ENCODE results near the gene PHEX. TPM values are rescaled to one million over a fixed set of nuclear protein-coding genes. Genes with fewer than 3 reads are reported as not detected.

The PHEX gene
- total RNA-seq, 1 experiment from 2014 or later: 0.04 TPM

DNA sequence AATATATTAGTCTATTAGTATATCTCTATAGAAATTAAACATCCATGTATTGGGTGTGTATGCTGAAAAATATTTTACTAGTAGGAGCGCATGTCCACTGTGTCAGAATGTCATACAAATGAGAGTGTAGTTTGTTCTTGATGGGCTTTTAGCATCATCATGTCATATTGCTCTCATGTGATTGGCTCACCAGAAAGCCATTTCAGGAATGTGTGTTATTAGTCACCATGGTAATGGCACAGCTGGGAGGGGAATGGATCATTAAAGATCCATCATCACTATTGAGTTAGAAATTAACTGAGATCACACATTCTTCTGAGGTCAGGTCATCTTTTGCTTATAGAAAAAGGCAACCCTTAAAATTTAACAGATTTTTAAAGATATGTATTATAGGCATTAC lies 77.3 kb downstream of the PHEX start:
- TF ChIP-seq TEAD1 (CRISPR knock-in tag; IDR thresholded peaks at IDR 0.05): no peak
- TF ChIP-seq IRF2 (CRISPR knock-in tag; IDR thresholded peaks at IDR 0.05; ENCODE audit: borderline replicate concordance, low read depth): no peak
- TF ChIP-seq ZNF263 (CRISPR knock-in tag; IDR thresholded peaks at IDR 0.05; ENCODE audit: low read depth): no peak
- no peak for TF ChIP-seq SP1 (CRISPR knock-in tag; conservative IDR thresholded peaks at IDR 0.05)
- TF ChIP-seq FOXK1 (CRISPR knock-in tag; IDR thresholded peaks at IDR 0.05): no peak
- TF ChIP-seq EMX1 (CRISPR knock-in tag; IDR thresholded peaks at IDR 0.05): no peak
- TF ChIP-seq, protein P1, sequence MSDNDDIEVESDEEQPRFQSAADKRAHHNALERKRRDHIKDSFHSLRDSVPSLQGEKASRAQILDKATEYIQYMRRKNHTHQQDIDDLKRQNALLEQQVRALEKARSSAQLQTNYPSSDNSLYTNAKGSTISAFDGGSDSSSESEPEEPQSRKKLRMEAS (CRISPR knock-in tag; IDR thresholded peaks at IDR 0.05): no peak
- no peak for TF ChIP-seq ETV6 (CRISPR knock-in tag; IDR thresholded peaks at IDR 0.05)
- TF ChIP-seq USF1 (CRISPR knock-in tag; IDR thresholded peaks at IDR 0.05): no peak
- no peak for TF ChIP-seq SMAD4 (CRISPR knock-in tag; IDR thresholded peaks at IDR 0.05)
- no peak for DNase-seq (ENCODE audit: low spot score)
- Mint-ChIP-seq H3K27me3 (ENCODE audit: low read depth) (no peaks in the 10 kb centered on the region), H3K27ac (no peak overlapping the region), H3K4me3 (no peak overlapping the region), H3K36me3 (no peaks in the 10 kb centered on the region), H3K9me3 (no peaks in the 10 kb centered on the region), H3K4me1 (peaks cover 7% of the 10 kb centered on the region; the same call in 1 of the 2 replicates)
- ChIA-PET POLR2A (no interaction called here), CTCF (no interaction called here)
- ATAC-seq: no peak

DNA sequence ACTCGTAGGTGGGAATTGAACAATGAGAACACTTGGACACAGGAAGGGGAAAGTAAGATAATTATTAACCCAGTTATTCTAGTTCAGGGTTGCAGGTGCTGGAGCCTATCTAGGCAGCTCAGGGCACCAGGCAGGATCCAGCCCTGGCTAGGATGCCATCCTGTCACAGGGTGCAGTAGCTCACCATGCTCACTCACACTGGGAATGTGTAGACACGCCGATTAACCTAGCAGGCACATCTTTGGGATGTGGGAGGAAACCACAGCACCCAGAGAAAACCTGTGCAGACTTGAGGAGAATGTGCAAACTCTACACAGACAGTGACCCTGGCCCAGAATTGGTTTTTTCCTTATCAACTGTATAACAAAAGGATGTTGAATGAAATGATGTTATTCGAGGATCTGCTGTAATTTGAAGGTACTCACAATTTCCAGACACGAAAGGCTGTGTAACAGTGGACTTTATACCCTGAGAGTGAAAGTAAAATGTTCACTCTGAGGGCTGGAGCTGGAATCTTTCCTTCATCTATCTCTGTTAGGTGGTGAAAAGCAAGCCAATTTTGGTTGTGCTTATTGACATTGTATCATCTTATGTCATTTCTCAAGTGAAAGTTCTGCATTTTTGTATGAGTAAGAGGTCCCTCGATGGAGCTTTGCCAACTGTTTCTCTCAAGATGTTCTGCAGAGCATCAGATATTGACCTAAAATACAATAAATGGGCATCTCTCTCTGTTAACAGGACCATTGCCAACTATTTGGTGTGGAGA lies 78.8 kb downstream of the PHEX start:
- DNase-seq (ENCODE audit: low spot score): no peak
- Mint-ChIP-seq H3K27me3 (ENCODE audit: low read depth) (no peaks in the 10 kb centered on the region), H3K9me3 (no peaks in the 10 kb centered on the region), H3K36me3 (no peaks in the 10 kb centered on the region), H3K4me3 (no peak overlapping the region), H3K4me1 (peaks cover 1% of the 10 kb centered on the region; the same call in 1 of the 2 replicates), H3K27ac (no peak overlapping the region)
- no peak for ATAC-seq
- POLR2A ChIA-PET: no interaction called here
- no peak for TF ChIP-seq SMAD4 (CRISPR knock-in tag; IDR thresholded peaks at IDR 0.05)
- TF ChIP-seq, protein P2, sequence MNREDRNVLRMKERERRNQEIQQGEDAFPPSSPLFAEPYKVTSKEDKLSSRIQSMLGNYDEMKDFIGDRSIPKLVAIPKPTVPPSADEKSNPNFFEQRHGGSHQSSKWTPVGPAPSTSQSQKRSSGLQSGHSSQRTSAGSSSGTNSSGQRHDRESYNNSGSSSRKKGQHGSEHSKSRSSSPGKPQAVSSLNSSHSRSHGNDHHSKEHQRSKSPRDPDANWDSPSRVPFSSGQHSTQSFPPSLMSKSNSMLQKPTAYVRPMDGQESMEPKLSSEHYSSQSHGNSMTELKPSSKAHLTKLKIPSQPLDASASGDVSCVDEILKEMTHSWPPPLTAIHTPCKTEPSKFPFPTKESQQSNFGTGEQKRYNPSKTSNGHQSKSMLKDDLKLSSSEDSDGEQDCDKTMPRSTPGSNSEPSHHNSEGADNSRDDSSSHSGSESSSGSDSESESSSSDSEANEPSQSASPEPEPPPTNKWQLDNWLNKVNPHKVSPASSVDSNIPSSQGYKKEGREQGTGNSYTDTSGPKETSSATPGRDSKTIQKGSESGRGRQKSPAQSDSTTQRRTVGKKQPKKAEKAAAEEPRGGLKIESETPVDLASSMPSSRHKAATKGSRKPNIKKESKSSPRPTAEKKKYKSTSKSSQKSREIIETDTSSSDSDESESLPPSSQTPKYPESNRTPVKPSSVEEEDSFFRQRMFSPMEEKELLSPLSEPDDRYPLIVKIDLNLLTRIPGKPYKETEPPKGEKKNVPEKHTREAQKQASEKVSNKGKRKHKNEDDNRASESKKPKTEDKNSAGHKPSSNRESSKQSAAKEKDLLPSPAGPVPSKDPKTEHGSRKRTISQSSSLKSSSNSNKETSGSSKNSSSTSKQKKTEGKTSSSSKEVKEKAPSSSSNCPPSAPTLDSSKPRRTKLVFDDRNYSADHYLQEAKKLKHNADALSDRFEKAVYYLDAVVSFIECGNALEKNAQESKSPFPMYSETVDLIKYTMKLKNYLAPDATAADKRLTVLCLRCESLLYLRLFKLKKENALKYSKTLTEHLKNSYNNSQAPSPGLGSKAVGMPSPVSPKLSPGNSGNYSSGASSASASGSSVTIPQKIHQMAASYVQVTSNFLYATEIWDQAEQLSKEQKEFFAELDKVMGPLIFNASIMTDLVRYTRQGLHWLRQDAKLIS (CRISPR knock-in tag; IDR thresholded peaks at IDR 0.05; ENCODE audit: borderline replicate concordance): no peak
- TF ChIP-seq, protein P3, sequence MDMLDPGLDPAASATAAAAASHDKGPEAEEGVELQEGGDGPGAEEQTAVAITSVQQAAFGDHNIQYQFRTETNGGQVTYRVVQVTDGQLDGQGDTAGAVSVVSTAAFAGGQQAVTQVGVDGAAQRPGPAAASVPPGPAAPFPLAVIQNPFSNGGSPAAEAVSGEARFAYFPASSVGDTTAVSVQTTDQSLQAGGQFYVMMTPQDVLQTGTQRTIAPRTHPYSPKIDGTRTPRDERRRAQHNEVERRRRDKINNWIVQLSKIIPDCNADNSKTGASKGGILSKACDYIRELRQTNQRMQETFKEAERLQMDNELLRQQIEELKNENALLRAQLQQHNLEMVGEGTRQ (CRISPR knock-in tag; IDR thresholded peaks at IDR 0.05): no peak
- TF ChIP-seq TEAD4 (CRISPR knock-in tag; IDR thresholded peaks at IDR 0.05): no peak
- no peak for TF ChIP-seq RORB (CRISPR knock-in tag; IDR thresholded peaks at IDR 0.05)
- TF ChIP-seq ZNF425 (CRISPR knock-in tag; conservative IDR thresholded peaks at IDR 0.05): no peak
- no peak for TF ChIP-seq CREB1 (CRISPR knock-in tag; IDR thresholded peaks at IDR 0.05)
- TF ChIP-seq ZNF219 (CRISPR knock-in tag; IDR thresholded peaks at IDR 0.05; ENCODE audit: borderline replicate concordance): no peak
- TF ChIP-seq TCF7 (CRISPR knock-in tag; IDR thresholded peaks at IDR 0.05; ENCODE audit: low read depth): no peak
- no peak for TF ChIP-seq NR3C1 (CRISPR knock-in tag; conservative IDR thresholded peaks at IDR 0.05; ENCODE audit: low read depth)
- no peak for TF ChIP-seq ZNF396 (CRISPR knock-in tag; IDR thresholded peaks at IDR 0.05; ENCODE audit: borderline replicate concordance)
- TF ChIP-seq HMGA2 (CRISPR knock-in tag; IDR thresholded peaks at IDR 0.05): no peak
- TF ChIP-seq ZNF416 (CRISPR knock-in tag; IDR thresholded peaks at IDR 0.05): no peak
- CTCF ChIA-PET: no interaction called here
